Activated naive CD4-positive, alpha-beta T cell (primary cell): Measurements from ENCODE around the gene GNPDA2.
"Not testable (repeated sequence)": the region's sequence is repeated elsewhere in the genome, so short reads cannot be mapped to it uniquely, and the experiment has no call there.

Source experiments
- DNase-seq, 4 experiments: peaks; one replicate each; lab custom pipeline; 2025; lab: John Stamatoyannopoulos, UW

Gene GNPDA2

DNA sequence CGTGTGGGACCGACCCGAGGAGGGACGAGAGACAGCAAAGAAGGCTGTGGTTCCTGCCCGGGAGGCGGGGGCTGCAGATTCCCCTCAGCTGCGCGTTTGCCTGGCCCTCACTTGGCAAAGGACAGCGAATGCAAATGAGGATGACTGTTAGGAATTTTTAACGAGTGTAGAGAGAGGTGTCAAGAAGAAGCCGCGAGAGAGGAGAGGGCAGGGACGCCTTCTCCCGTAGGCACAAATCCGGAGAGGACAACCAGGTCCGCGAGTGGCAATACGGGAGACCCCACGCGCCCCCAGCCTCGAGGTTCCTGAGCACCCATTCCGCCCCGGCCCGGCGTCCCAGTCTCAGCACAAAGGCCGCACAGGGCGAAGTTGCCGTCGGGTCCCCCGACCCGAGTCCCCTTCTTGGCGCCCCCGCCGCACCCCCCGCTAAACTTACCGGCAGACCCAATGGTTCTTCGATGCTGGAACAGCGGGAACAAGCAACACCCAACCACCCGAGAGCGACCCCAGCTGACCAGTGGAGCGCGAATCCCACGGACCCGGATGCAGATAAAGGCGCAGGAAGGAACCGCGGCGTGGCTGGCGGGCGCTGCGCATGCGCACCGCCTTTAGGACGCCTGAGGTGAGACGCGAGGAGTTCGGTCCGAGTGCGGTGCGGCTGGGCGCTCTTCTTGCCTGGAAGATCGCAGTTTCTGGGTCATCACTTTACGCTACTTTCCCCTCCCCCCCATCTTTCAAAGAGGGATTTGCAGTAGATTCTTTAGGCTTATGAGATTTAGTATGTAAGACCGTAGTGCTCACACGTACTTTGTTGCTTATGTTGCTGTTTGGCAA lies at the start of gene GNPDA2:
Gene GNPDA2 (minus strand): TSS at position 519 of the 834 bp plus-strand sequence. CDS start 4,349 bp downstream, outside the sequence.
- DNase-seq = peak; percentile 43 to 72 (median 58)

DNA sequence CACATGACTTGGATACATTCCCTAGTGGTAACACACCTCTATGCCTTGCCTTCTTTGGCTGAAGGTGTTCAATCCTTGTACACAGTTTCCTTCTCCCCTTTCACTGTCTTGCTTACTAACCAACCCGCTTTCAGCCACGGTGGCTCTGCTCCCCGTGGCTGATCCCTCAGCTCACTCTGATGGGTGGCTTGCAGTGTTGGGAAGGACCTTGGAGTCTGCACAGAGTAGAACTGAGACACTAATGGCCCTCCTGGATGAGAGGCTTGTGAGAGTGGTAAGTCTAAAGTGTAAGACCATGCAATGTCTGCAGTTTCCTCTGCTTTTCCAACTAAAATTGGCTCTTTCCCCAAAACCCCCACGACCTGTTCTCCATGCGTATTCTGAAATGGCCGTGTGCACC lies 46.0 kb upstream of the GNPDA2 start:
- no peak for DNase-seq

DNA sequence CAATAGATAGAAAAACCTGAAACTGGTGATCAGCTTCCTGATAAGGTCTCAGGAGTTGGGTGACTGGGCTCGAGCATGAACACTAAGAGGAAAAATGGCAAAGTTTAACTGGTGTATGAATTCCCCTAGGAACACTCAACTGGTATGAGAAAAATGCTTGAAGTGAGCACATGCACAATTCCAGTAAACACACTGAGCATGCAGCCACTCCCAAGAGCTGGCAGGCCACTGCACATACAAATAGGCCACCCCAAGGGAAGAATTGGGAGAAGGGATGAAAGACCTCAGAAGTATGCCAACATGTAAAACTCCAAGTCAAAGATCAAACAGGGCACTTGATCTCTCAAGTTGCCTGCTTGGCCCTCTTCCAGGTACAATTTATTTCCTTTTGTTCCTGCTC lies 45.4 kb upstream of the GNPDA2 start:
- DNase-seq = no peak

DNA sequence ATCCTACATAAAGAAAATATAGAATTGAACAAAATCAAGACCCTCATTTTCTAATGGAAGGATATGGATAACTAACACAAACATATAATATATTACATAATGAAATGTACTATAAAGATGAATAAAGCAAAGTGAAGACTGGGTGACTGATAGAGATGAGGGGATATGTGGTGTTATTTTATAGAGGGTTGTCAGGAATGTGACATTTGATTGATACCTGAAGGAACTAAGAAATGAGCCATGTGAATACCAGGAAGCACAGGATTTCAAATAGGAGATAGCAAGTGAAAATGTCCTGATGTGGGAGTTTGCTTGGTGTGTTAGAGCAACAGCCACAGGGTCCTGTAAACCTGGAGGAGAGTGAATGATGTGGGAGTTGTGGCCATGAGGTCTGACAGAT lies 40.1 kb upstream of the GNPDA2 start:
- DNase-seq = no peak

DNA sequence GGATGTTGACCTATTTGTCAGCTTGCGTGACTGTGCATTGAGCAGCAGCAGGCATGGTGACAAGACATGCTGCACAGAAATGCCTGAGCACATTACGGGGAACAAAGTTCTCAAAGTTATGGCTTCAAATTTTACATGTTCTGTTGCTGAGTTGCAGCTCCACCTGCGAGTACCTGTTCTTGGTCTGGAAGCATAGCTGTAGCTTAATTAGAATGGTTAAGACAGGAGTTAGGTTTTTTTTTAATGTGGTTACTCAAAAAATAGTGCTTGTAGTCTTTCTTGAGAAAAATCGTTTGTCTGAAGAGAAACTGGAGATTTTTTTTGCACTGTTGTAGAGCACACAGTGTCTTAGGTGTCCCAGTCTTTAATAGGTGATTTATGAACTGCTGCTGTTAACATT lies 38.8 kb upstream of the GNPDA2 start:
- DNase-seq = no peak

DNA sequence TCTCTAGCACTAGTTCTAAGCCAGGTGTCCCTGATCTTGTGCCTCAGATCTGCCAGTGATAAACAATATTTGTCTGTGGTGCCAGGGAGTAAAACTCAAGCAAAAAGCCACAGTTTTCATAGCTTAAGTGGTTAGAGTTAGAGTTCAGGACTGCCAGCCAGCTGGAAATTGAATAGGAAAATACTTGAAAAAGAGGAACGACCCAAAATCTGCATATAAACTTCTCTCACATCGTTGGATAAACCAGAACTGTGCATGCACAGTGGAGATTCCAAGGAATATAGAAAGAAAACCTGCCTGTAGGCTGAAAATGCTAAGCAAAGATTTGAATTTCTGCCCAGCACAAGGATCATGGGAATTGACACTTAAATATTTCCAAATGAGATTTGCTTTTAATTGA lies 35.0 kb upstream of the GNPDA2 start:
- DNase-seq = no peak

DNA sequence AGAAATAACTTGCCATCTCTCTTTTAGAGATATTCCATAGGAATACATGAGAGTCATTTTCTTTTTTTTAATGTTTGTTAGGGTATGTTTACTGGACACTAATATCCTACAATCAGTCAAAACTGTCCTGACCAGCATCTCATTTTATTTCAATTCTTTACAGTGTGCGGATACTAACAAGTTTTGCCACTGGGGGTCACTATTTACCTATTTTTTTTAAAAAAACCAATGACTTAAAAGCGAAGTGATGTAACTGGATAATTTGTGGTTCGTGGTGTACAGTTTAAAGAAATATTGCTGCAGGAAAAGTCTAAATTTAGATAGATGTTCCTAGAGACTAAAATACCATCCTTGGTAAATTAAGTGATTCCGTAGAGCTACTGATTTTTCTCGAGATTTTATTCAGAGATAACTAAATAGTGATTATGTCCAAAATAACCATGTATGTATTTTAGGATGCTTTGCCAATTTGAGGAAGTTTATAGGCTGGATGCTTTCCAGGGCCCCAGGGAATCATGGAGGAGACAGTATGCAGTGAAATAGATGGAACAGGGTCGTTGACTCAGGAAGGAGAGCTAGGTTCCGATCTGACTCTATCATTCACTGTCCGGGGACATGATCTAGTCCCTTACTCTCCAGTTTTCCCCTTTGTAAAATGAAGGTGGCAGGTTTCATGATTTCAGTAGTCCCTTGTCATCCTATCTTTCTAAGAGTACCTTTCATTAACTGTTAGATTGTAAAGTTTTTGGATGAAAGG lies 34.0 kb upstream of the GNPDA2 start:
- DNase-seq = no peak

DNA sequence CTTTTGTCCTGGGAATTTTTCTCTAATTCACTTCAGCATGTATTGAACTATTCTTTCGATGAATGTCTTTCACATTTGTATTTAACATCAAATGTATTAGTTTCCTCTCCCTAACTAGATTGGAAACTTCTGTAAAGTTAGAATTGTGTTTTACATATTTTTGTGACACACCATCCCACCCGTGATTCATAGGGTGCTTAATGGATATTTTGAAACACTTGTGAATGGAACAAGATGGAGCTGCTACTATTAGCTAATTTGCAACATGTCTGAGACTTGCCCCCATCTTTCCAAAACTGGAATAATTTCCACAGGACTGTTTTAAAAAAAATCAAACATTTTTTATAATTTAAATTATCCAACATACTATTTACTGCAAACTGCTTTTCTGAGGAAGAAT lies 30.2 kb upstream of the GNPDA2 start:
- no peak for DNase-seq

DNA sequence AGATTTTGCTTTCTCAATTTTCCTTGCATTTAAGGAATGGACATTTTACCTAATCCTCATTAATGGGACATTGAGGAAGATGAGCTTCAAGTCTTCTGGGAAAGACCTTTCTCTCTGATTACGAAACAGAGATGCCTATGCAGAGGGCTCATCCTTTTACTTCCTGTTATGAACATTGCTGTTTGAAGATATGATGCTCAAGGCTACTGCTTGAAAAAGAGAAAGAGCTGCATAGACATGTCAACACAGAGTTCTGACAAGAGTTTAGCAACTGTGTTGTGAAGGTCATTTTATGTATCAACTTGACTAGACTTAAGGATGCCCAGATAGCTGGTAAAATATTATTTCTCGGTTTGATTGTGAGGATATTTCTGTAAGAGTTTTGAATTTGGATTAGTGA lies 13.8 kb upstream of the GNPDA2 start:
- no peak for DNase-seq

DNA sequence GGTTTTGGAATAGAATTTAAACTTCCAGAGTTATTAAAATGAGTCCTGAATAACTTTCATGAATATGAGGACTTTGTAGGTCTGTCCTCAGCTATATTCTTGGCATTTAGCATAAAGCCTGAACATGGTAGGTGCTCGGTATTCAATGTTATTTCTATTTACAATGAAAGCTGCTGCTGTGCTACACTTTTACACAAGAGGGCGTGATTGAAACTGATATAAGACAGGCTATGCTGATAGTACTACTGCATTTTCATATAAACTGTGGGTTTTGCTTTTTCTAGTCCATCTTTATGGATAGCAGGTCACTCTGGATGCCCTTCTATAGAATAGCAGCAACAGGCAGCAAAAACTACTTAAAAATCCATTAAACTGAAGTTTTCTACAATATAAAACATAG lies 12.3 kb upstream of the GNPDA2 start:
- DNase-seq = no peak

DNA sequence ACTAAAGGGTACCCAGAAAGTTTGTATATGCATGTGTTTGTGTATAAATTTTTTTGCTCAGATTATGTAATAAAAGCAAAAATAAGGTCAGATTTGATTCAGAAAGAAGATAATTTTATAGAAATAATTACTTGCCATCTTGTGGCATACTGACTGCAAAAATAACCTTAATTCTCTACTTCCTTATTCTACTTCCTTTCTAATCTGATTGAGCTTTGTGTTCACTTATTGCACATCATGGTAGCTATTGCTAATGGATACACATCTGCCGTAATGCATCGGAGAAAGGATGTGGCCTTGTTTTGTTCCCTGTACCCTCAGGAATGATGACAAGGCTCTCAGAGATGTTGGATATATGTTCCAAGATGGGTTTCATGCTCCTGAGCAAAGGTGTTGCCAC lies 10.5 kb upstream of the GNPDA2 start:
- DNase-seq = no peak

DNA sequence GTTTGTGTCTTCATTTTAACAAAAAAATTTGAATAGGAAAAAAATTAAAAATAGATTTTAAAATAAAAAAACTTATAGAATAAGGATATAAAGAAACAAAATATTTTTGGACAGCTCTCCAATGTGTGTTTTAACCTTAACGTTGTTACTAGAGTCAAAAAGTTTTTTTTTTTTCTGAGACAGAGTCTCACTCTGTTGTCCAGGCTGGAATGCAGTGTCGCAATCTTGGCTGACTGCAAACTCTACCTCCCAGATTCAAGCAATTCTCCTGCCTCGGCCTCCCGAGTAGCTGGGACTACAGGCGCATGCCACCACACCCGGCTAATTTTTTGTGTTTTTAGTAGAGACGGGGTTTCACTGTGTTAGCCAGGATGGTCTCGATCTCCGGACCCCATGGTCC lies 2.3 kb upstream of the GNPDA2 start:
- not testable (repeated sequence) for DNase-seq

DNA sequence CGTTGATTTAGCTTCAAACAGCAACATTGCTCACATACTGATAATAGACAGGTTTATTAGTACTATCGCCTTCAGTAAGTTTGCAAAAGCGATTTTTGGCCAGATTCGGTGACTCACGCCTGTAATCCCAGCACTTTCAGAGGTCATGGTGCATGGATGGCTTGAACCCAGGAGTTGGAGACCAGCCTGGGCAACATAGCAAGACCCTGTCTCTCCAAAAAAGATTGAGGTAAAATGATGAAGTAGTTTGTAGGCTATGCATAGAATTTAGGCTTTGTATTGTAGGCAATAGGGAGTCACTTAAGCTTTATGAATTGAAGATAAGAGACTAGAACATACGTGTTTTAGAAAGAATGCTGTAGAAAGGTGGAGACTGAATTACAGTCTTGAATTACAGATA lies 1.1 kb upstream of the GNPDA2 start:
- DNase-seq = no peak

DNA sequence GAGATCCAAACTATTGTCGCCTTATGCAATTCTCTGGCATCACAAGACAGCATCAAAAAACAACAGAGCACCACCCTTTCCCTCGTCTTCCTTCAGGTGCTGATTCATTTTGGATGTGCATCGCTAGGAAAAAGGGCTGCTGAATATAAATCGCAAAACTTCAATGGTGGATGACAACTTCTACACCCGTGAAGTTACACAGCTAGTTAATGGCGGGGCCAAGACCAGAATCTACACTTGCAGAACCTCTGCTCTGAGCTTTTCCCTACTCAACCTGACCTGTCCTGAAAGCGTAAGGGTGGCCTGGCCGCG lies 674 bp downstream of the GNPDA2 start:
- DNase-seq = no peak

DNA sequence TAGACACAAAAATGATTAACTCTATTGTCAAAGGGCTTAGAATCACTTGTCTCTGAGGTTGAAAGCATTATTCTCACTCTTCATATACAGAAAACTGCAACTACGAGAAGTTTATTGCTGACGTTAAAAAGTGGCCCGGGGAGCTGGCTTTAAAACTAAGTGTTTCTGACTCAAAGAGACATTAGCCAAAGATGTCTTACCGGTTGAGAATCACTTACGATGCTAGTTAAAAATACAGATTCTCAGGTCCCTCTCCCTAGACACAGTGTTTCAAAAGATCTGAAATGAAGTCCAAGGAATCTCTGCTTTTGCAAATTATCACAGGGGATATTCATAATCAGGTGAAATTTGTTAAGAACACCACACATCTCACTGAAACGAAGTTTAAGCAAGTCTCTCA lies 1.2 kb downstream of the GNPDA2 start:
- DNase-seq = no peak

DNA sequence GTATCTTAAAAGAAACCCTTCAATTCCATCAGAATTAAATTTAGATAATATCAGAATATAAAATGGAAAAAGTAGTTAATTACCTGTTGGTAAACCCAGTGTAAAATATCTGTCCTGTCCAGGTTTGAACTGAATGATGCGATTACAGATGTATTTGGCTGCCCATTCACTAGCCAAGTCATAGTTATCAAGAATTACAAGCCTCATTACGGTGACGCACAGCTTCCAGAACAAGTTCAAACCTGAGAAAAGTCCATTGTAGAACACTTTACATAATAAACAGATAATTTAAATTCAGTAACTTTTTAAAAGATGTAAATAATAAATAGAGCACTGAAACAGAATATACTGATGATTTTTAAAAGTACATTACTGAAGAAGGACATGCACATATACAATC lies 4.4 kb downstream of the GNPDA2 start:
- DNase-seq = no peak

DNA sequence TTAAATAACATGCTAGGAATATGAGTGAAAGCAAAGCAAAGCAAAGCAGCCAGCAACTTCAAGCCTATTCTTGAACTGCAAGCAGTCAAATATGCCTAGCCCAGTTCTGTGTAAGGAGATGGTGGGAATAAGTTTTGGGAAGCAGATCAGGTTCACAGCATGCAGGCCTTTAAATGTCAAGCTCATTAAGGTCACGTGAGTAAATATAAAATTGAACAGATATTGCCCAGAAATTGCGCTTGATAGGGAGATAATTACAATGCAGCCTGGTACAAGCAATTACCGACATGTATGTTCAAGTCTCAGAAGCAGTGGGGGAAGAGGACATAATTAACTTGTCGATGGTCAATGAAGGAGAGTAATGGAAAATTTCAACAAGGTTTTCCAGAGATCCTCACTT lies 6.0 kb downstream of the GNPDA2 start:
- no peak for DNase-seq

DNA sequence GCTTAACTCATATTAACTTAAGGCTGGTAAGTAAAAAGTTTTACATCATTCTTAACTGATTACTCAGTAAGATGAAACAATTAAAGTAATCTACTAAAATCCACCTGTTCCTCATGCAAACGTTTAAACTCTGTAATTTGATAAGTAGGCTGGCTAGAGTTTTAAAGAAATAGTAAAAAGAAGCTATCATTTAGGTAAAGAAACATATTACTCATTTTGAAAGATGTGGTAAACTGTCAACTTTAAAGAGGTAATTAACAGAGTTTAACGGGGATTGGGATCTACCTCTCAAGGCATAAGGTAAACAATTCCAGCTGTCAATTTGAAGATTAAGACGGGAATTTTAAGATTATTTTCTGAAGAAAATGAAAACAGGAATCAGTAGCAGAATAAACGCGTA lies 9.8 kb downstream of the GNPDA2 start:
- no peak for DNase-seq

DNA sequence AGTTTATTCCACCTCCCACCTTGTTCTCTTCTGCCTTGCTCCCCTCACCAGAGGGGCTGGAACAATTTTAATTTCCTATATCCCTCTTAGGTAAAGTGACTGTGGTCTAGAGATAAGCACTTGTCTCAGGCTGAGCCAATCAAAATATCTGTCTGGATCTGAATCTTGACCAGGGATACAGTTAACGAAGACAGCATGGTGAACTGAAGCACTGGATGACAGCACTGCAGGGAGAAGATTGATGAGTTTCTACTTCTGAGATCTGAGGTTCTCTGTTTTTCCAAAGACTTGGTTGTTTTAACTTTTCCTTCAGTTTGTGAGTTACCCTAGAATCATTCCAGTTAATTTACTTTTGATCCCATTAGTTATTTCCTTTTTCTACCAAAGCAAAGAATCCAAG lies 13.2 kb downstream of the GNPDA2 start:
- no peak for DNase-seq

DNA sequence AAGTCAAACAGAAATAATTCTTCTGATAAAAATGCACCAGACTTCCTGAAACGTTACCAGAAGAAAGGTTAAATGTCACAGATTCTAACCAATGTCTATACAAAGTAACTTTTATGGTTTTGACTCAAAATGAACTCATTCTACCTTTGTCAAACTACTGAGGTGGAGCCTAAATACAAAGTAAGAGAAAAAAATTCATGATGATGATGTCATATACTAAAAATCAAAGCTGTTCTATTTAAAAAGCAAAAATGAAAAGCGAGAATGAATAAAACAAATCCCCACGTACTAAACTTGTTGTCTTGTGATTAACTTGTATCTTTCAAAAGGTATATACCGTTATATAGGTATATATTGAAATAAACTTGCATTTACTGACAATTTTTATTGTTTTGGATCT lies 21.7 kb downstream of the GNPDA2 start:
- DNase-seq = no peak

DNA sequence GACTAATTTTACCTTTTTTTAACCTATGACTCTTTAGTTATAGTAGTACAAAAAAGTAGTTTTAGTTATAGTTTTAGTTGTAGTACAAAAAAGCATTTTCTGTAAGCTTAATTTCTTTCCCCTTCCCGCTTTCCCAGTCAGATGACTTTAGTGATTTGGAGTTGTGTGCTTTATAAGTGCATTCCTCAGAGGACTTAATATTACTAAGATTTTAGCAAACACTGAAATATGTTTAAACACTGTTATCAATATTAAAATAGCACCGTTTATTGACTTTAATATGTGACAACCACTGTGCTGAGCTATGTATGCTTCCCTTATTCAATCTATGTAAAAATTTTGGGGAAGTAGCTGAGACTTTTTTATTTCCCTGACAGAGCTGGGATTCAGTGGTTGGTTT lies 25.3 kb downstream of the GNPDA2 start:
- DNase-seq = no peak

DNA sequence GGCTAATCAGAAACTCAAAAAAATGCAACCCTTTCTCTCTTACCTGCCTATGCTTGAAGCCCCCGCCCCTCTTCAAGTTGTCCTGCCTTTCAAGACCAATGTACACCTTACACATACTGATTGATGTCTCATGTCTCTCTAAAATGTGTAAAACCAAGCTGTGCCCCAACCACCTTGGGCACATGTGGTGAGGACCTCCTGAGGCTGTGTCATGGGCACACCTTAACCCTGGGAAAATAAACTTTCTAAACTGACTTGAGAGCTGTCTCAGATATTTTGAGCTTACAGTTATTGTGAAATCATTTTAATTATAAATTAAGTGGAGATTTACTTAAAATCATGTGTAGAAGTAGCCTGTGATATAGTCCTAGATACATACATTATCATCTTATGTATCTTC lies 25.9 kb downstream of the GNPDA2 start:
- no peak for DNase-seq

DNA sequence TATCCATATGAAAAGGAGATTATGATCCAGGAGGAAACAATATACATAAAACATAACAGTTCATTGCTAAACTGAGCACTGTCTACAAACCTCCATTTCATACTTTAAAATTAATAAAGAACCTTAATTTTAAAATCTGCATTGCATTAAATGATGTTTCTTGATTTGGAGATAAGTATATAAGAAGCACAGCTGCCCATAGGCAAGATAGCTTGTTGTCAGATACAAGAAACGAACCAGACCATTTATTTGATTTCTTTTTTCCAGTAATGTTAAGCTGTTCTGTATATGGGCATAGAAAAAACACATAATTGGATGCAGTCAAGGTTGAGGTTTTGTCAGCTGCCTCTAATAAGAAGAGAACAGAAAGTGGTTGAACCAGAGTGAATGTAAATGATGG lies 41.7 kb downstream of the GNPDA2 start:
- DNase-seq = no peak

DNA sequence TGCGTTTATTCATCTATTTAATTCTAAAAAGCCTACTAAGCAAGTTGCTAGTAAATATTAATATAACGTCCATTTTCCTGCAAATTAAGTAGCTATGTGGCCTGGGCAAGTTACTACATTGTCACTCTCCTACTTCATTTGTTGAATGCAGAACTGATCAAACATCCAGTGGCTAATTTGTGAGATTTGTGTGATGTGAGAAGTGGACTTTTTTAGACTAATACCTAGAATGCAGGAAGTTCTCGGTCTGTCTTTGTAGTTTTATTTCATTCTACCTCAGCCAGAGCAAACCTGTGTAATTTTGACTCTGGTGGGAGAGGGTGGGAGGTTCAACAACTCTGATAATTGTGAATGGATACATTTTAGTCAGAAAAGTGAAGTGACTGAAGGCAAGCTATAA lies 47.3 kb downstream of the GNPDA2 start:
- no peak for DNase-seq
